Measurements from ENCODE around the gene ZNF609.

The ZNF609 gene

GRCh38 chr15:64650552-64650951, 190.2 kb downstream of the ZNF609 start:
- ATAC-seq (ENCODE audit: low read depth) (no peak), DNase-seq (ENCODE audit: low spot score) (no peak)
- Histone ChIP-seq H3K36me3 (ENCODE audit: low read depth) (peaks cover 7% of the 10 kb centered on the region), H3K9me3 (ENCODE audit: severe bottlenecking) (no peaks in the 10 kb centered on the region), H3K27ac (ENCODE audit: poor library complexity, severe bottlenecking) (no peak overlapping the region), H3K4me1 (ENCODE audit: insufficient read depth, poor library complexity, severe bottlenecking) (no peaks in the 10 kb centered on the region), H3K4me3 (ENCODE audit: severe bottlenecking) (no peak overlapping the region), H3K27me3 (ENCODE audit: insufficient read depth, poor library complexity, severe bottlenecking) (no peaks in the 10 kb centered on the region)
- no peak for TF ChIP-seq CTCF (IDR thresholded peaks at IDR 0.05; ENCODE audit: poor library complexity, severe bottlenecking)

DNA sequence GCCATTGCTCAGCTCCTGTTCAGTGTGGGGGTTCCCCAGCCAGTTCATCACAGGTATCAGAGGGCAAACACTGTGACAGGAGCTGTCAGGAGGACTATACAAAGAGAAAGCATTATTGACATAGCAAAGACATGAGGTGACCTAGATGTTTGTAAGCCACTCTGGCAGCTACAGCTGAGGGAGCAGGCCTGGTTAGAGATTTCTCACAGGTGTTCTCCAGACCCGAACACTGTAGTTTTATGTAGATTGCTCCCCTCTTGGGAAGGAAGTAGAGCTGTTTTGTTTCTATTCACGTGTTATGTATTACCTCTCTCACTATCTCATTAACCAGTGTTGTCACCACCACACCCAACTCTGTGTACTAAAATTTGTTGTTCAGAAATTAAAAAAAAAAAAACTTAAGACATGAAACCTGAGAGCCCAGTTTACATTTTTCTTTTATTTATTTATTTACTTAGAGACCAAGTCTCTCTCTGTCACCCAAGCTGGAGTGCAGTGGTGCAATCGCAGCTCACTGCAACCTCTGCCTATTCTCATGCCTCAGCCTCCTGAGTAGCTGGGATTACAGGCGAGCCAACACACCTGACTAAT, 191.3 kb downstream of the ZNF609 start:
- Histone ChIP-seq H3K9me3 (ENCODE audit: severe bottlenecking) (no peaks in the 10 kb centered on the region), H3K27ac (ENCODE audit: poor library complexity, severe bottlenecking) (no peak overlapping the region), H3K36me3 (ENCODE audit: low read depth) (peaks cover 7% of the 10 kb centered on the region), H3K27me3 (ENCODE audit: insufficient read depth, poor library complexity, severe bottlenecking) (no peaks in the 10 kb centered on the region), H3K4me3 (ENCODE audit: severe bottlenecking) (no peak overlapping the region), H3K4me1 (ENCODE audit: insufficient read depth, poor library complexity, severe bottlenecking) (no peaks in the 10 kb centered on the region)
- DNase-seq (ENCODE audit: low spot score) (no peak), ATAC-seq (ENCODE audit: low read depth) (peak; percentile 50)
- no peak for TF ChIP-seq CTCF (IDR thresholded peaks at IDR 0.05; ENCODE audit: poor library complexity, severe bottlenecking)

- H3K4me1 ChIP-seq (ENCODE audit: insufficient read depth, poor library complexity, severe bottlenecking) = no peaks in the 10 kb centered on the region
- H3K36me3 ChIP-seq (ENCODE audit: low read depth) = peaks cover 8% of the 10 kb centered on the region
- no peak overlapping the region for H3K27ac ChIP-seq (ENCODE audit: poor library complexity, severe bottlenecking)
- DNase-seq (ENCODE audit: low spot score) = no peak
- TF ChIP-seq CTCF (IDR thresholded peaks at IDR 0.05; ENCODE audit: poor library complexity, severe bottlenecking) = peak; percentile 82
- no peak overlapping the region for H3K4me3 ChIP-seq (ENCODE audit: severe bottlenecking)
- H3K9me3 ChIP-seq (ENCODE audit: severe bottlenecking) = no peaks in the 10 kb centered on the region
- no peaks in the 10 kb centered on the region for H3K27me3 ChIP-seq (ENCODE audit: insufficient read depth, poor library complexity, severe bottlenecking)
- ATAC-seq (ENCODE audit: low read depth) = 0 out of 3 replicates have a peak, but pooled peaks have one; percentile 22
Measured at GRCh38 chr15:64653757-64654156, 193.4 kb downstream of the ZNF609 start.

- Histone ChIP-seq H3K27me3 (ENCODE audit: insufficient read depth, poor library complexity, severe bottlenecking) (no peaks in the 10 kb centered on the region), H3K27ac (ENCODE audit: poor library complexity, severe bottlenecking) (no peak overlapping the region), H3K9me3 (ENCODE audit: severe bottlenecking) (no peaks in the 10 kb centered on the region), H3K4me1 (ENCODE audit: insufficient read depth, poor library complexity, severe bottlenecking) (no peaks in the 10 kb centered on the region), H3K36me3 (ENCODE audit: low read depth) (peaks cover 8% of the 10 kb centered on the region), H3K4me3 (ENCODE audit: severe bottlenecking) (no peak overlapping the region)
- TF ChIP-seq CTCF (IDR thresholded peaks at IDR 0.05; ENCODE audit: poor library complexity, severe bottlenecking) = no peak
- DNase-seq (ENCODE audit: low spot score) = no peak
- no peak for ATAC-seq (ENCODE audit: low read depth)
Measured at GRCh38 chr15:64656508-64656907, 196.1 kb downstream of the ZNF609 start.

GRCh38 chr15:64665179-64665578, 204.8 kb downstream of the ZNF609 start:
- DNase-seq (ENCODE audit: low spot score) (no peak), ATAC-seq (ENCODE audit: low read depth) (no peak)
- Histone ChIP-seq H3K27me3 (ENCODE audit: insufficient read depth, poor library complexity, severe bottlenecking) (no peaks in the 10 kb centered on the region), H3K9me3 (ENCODE audit: severe bottlenecking) (no peaks in the 10 kb centered on the region), H3K27ac (ENCODE audit: poor library complexity, severe bottlenecking) (no peak overlapping the region), H3K4me1 (ENCODE audit: insufficient read depth, poor library complexity, severe bottlenecking) (no peaks in the 10 kb centered on the region), H3K4me3 (ENCODE audit: severe bottlenecking) (no peak overlapping the region), H3K36me3 (ENCODE audit: low read depth) (peaks cover 3% of the 10 kb centered on the region)
- no peak for TF ChIP-seq CTCF (IDR thresholded peaks at IDR 0.05; ENCODE audit: poor library complexity, severe bottlenecking)
